Hematopoietic multipotent progenitor cell treated with erythropoietin and hydrocortisone succinate and interleukin-3 and kit ligand, for 15 days (in vitro differentiated cells): ENCODE measurements around the gene STK36.

Experiments
- DNase-seq: peaks from one replicate; pipeline ENCODE4 v3.0.0-alpha.2; 2015; ENCODE audit warnings: low spot score

STK36 gene, protein sequence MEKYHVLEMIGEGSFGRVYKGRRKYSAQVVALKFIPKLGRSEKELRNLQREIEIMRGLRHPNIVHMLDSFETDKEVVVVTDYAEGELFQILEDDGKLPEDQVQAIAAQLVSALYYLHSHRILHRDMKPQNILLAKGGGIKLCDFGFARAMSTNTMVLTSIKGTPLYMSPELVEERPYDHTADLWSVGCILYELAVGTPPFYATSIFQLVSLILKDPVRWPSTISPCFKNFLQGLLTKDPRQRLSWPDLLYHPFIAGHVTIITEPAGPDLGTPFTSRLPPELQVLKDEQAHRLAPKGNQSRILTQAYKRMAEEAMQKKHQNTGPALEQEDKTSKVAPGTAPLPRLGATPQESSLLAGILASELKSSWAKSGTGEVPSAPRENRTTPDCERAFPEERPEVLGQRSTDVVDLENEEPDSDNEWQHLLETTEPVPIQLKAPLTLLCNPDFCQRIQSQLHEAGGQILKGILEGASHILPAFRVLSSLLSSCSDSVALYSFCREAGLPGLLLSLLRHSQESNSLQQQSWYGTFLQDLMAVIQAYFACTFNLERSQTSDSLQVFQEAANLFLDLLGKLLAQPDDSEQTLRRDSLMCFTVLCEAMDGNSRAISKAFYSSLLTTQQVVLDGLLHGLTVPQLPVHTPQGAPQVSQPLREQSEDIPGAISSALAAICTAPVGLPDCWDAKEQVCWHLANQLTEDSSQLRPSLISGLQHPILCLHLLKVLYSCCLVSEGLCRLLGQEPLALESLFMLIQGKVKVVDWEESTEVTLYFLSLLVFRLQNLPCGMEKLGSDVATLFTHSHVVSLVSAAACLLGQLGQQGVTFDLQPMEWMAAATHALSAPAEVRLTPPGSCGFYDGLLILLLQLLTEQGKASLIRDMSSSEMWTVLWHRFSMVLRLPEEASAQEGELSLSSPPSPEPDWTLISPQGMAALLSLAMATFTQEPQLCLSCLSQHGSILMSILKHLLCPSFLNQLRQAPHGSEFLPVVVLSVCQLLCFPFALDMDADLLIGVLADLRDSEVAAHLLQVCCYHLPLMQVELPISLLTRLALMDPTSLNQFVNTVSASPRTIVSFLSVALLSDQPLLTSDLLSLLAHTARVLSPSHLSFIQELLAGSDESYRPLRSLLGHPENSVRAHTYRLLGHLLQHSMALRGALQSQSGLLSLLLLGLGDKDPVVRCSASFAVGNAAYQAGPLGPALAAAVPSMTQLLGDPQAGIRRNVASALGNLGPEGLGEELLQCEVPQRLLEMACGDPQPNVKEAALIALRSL (N-terminal part only)

GRCh38 chr2:218671654-218672566 is at the start of gene STK36, which contains the start of gene RNF25:
Gene STK36 (plus strand): TSS chr2:218672086. CDS start chr2:218672830, 744 bp downstream.
Gene RNF25 (minus strand): TSS chr2:218672002. CDS start chr2:218671970, 32 bp downstream.
- peak; percentile 76 for DNase-seq

DNA sequence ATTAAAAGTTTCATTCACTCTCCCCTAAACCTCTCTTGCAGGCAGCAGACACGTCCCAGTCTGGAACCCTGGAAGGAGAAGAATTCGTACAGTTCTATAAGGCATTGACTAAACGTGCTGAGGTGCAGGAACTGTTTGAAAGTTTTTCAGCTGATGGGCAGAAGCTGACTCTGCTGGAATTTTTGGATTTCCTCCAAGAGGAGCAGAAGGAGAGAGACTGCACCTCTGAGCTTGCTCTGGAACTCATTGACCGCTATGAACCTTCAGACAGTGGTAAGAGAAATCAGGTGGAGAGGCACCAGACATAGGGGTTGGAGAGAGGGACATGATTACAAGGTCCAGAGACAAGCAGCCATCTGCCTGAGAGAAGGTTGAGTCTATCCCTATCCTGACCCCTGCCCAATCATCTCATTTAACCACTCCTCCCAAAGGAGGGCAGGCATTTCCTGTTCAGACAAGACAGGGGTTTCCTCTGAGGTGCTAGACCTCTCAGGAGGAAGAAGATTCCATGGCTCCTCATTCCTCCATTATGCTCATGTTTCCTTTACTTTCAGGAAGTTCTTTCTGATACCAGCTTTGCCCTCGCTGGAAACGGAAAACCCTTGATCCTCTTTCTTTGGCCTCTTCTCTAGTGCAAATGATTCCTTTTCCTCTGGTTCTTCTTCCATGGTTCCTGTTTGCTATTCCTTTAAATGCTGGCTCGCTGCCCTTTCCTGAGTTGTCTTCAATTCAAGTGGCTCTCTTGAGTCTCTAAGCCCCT is 49.1 kb upstream of the STK36 start:
- no peak for DNase-seq

DNA sequence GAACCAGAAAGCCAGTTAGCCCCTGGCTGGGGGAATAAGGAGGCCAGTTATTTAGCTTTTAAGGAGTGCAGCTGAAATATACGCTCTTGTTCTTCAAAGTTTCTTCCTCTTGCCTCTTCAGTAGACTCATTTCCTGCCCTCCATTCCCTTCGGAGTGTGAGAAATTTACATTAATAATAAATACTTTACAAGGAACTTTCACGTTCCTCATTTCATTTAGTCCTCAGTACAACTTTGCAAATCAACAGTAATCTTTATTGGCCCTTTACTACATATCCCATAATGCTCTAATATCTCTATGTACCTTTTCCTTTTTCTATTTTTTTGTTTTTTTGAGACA is 48.5 kb upstream of the STK36 start:
- DNase-seq: no peak

GRCh38 chr2:218626369-218626768 is 45.5 kb upstream of the STK36 start:
- DNase-seq: no peak

- DNase-seq: no peak
These were observed 43.9 kb upstream of the STK36 start for GRCh38 chr2:218627939-218628338.

GRCh38 chr2:218631837-218632236 is 40.0 kb upstream of the STK36 start:
- no peak for DNase-seq

GRCh38 chr2:218635719-218636118 is 36.2 kb upstream of the STK36 start:
- DNase-seq: no peak

DNA sequence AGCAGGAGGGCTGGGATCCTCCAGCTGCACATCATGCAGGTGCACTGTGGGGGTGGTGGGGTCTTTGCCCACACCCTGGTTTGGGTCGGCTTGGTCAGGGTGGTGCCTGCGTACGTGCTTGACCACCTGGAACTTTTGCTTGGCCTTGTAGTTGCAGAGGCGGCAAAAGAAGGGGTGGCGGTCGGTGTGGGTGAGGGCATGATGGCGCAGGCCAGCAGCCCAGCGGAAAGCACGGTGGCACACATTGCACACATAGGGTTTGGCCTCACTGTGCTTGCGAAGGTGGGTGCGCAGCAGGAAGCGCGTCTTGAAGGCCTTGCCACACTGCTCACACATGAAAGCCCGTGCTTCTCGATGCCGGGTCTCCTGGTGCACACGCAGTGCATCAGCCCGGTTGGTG is 33.5 kb upstream of the STK36 start:
- DNase-seq: no peak

GRCh38 chr2:218642121-218642656 is 29.7 kb upstream of the STK36 start:
- no peak for DNase-seq

DNA sequence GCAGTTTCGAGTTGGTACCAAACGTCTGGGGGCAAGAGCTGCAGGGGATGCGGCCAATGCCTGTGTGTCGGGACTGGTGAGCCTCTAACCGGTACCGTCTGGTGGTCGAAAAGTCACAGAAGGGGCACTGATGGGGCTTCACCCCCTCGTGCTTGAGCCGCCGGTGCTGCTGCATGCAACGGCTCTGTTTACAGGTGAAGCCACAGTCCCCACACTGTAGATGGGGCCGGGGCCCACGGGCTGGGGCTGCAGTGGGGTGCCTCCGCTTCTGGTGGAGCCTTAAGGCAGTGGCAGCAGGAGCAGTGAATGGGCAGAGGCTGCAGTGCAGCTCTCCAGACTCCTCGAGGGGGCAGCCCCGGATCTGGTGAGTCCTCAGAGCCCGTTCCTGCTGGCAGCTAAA is 29.1 kb upstream of the STK36 start:
- DNase-seq: no peak

DNA sequence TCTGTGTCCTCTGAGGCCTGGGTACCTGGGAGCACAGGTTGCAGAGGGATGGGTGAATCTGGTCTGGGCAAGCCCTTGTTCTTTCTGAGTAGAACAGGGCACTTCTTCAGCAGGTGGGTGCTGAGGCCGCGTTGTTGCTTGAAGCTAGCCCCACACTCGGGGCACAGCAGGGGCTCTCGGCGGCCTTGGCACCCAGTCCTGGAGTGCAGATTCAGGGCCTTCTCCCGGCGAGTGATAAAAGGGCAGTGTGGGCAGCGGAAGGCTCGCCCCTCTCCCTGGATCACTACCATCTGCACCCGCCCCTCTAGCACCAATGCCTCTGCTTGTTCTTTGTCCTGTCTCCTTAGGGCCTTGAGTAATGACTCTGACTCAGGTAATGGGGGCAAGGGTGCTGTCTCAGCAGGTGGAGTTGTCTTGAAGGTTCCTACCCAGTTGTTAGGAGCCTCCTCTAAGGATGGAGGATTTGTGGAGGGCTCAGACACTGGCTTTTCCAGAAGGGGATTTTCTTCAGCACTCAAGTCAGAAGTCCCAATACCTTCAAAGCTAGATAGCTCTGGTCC is 28.1 kb upstream of the STK36 start:
- DNase-seq: no peak

- DNase-seq: no peak
These were observed 27.2 kb upstream of the STK36 start for GRCh38 chr2:218644721-218645120.

GRCh38 chr2:218645126-218645525 is 26.8 kb upstream of the STK36 start:
- DNase-seq: no peak

DNA sequence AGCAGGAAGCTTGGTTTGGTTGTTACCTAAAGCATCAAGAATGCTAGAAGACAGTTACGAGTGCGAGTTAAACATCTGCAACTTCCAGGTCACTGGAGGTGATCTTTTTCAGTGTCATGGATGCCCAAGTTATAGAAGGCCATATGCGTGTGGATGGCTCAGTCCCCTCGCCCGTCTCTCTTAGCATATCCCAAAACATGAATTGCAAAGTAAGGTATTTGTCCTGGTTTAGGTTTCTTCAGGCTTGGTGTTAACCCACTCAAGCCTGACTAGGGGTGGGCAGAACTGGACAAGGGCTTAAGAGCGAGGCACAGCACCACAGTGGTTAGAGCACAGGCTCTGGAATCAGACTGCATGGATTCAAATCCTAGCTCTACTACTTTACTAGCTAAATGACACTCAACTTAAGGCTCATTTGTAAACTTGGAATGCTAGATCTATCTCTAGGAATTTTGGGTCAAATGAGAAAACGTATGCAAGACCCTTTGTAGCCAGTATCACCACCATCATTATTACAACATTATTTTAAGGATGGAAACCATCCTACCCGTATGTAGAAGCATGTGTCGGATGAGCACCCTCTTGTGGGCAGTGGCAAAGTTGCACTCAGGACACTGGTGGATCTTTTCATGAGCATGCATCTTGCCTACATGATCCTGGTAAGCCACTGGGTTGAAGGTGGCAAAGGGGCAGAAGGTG is 23.6 kb upstream of the STK36 start:
- DNase-seq: peak; percentile 61

DNA sequence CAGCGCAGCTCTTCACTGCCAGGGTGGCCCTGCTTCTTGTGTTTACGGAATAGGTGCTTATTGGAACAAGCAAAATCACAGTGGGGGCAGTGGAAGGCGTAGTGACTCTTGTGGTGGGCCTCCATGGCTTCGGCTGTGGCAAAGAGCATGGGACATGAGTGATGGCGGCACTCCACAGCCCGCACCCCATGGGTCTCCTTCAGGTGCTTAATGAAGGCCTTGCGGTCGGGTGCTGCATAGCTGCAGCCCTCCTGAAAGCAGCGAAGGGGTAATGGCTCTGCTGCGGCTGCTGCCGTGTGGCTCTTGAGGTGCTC is 23.1 kb upstream of the STK36 start:
- DNase-seq: no peak

DNA sequence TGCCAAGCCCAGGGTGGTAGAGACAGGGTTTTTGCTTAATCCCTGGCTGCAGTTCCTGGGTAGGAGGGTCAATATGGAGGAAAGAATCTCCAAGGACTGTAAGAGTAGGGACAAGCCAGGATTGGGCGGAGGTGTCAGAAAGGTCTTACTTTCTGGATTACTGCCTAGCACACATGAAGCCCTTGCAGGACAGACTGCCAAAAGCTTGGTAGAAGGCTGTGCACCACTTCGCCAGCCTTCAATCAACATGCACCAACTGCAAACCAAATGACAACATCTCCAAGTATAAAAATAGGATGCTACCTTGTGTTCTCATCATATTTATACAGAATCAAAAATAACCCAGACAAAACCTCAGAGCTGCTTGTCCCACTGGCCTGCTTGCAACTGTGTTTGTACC is 16.1 kb upstream of the STK36 start:
- DNase-seq: no peak

DNA sequence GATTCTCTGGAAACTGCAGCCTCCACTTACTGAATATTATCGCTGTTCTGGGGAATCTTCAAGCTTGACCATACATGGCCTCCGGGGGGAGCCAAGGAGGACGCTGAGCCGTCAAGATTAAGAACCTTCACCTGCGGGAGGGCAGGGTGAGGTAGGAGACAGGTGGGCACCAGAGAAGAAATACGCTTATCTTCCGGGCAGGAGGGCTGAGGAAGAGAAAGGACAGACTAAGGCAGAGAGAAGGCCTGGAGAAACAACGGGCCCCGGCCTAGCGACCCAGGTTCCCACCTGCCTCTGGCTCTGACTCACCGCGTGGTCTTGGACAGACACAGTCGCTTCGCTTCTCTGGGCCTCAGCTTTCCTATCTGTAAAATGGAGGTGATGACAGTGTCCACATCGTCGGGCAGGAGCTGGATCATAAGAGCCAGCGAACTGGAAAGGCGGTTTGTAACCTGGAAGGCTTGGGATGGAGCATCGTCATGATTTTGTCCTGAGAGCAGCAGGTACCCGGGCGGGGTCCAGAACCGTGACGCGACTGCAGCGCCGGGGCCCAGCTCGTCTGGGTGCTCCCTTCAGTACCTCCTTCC is 13.1 kb upstream of the STK36 start:
- DNase-seq: peak; percentile 54

GRCh38 chr2:218659258-218659987 is 12.5 kb upstream of the STK36 start, which contains the start of the genes BCS1L and ZNF142:
Gene BCS1L (plus strand): TSS chr2:218659683. CDS start chr2:218660988, 1,305 bp downstream.
Gene ZNF142 (minus strand): TSS chr2:218659623. CDS start chr2:218656429, 3,194 bp downstream.
- DNase-seq: peak; percentile 75
